ENCODE measurements around the gene FADD.
A peak's percentile ranks its signal among the peaks of the same experiment; 100 is the strongest.

The FADD gene

DNA sequence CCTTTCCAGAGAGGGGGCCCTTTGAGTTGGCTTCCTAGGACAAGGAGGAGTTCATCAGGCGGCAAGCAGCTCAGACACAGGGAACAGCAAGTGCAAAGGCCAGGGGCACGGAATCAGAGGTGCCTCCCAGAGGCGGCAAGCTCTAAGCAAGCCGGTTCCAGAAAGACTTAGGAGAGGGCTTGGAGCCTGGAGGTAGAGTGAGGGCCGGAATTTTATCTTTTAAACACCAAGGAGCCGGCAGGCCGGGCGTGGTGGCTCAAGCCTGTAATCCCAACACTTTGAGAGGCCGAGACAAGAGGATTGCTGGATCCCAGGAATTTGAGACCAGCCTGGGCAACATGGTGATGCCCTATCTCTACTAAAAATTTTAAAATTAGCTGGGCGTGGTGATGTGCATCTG, 26.6 kb downstream of the FADD start:
- no peak overlapping the region for H3K27ac ChIP-seq
- no peak for DNase-seq (ENCODE audit: low read depth, low spot score)

DNA sequence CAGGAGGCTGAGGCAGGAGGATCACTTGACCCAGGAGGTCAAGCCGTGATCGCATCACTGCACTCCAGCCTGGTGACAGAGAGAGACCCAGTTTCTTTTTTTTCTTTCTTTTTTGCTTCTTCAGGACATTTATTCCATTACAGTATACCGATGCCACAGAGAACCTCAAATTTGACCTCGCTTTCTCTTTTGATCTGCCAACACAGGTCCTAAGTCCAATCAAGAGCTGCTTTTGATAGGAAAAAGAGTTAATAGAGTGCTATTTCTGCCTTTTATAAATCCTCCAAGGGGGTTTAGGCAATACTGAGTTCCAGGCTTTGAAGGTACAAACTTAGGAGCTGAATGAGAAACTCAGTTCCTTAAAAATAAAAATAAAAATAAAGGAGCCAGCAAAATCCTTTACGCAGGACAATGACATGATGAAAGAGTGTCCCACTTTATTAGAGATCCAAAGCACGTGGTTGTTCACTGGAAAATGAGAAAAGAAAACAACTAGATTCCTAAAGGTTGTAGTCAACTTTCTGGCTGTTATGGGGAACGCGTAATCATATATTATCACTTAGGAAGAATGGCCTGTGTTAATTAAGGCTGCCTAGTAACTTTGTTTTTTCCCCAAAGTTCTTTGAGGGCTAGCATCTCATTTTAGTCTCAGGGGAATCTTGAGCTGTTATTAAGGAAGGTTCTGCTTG, 27.2 kb downstream of the FADD start:
- H3K27ac ChIP-seq, result no peak overlapping the region
- DNase-seq (ENCODE audit: low read depth, low spot score), result no peak

DNA sequence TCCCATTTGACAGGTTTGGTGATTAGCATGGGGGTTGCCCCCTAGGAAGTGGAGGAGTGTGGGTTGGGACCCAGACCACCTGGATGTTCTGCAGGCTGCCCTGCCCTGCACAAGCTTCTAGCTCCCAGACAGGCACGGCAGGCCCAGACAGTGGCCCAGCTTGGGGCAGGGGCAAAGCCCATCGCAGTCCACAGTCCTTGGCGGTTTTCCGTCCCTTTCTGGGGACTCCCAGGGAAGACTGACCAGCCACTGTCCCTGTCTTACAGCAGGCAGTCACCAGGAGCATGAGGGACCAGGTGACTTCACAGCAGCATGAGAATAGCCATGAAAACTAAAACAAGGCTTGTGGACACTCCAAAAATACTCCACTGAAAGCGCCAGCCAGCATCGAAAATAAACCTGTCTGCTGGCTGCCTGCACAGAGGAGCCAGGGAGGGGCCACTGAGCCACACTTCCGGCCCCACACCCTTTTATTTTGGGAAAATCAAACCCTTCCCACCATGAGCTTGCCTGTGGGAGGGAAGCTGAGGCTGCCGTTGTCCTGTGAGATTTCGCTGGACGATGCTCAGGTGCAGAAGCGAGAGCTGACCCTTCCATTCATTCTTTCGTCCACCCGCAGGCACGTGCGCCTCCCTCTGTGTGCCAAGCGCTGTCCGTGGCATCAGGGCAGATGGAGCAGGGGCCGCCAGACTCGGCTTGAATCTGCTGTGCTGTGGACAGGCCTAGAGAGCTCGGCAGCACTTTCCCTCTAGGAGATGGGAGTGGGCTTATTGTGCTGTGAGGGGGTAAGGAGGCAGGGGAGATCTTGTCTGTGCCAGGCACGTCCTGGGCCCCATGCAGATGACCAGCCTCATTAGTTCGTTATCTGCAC, 28.0 kb downstream of the FADD start:
- DNase-seq (ENCODE audit: low read depth, low spot score), result no peak

GRCh38 chr11:70233034-70233433, 29.9 kb downstream of the FADD start:
- H3K27ac ChIP-seq, result peak overlapping the region; percentile 59
- no peak for DNase-seq (ENCODE audit: low read depth, low spot score)

More for the DNA sequence above, 28.0 kb downstream of the FADD start:
- H3K27ac ChIP-seq, result no peak overlapping the region

DNA sequence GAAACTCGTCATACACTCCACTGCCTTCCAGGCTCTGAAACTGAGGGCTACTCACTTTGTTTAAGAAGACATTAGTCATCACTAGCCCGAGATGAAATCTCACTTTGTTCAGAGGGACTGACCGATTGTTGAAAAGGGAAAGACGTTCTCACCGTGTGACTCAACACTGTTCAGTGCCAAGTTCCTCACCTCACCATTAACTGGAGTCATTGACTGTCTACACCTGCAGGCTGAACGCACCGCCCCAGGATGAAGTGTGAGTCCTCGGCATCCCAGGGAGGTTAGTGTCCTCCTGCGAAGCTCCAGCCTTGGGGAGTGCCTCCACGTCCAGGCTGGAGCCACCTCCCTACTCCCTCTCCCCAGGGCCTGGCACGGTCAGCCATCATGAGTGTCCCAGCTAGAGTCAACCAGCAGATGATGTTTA, 30.4 kb downstream of the FADD start:
- H3K27ac ChIP-seq, result peak overlapping the region; percentile 59
- DNase-seq (ENCODE audit: low read depth, low spot score), result peak; percentile 99

GRCh38 chr11:70233962-70234361, 30.9 kb downstream of the FADD start:
- no peak for DNase-seq (ENCODE audit: low read depth, low spot score)
- peak overlapping the region; percentile 59 for H3K27ac ChIP-seq

DNA sequence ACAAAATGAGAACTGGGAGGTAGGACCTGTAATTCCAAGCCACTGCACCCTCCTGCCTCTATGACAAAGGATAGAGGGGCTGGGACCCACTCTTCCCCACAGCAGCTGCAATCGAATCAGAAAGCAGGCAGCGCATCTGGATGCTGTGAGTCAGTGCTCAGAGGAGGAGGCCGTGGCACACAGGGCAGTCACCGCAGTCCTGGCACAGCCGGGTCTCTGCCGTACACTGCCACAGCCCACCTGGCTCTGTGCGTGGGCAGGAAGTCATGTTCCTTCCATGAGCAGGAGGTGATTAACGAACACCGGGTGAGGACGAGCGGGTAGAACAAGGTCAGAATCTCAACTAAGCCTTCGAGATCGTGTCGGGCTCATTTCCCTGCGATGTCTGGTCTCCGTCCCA, 37.2 kb downstream of the FADD start:
- DNase-seq (ENCODE audit: low read depth, low spot score), result no peak
- no peak overlapping the region for H3K27ac ChIP-seq

DNA sequence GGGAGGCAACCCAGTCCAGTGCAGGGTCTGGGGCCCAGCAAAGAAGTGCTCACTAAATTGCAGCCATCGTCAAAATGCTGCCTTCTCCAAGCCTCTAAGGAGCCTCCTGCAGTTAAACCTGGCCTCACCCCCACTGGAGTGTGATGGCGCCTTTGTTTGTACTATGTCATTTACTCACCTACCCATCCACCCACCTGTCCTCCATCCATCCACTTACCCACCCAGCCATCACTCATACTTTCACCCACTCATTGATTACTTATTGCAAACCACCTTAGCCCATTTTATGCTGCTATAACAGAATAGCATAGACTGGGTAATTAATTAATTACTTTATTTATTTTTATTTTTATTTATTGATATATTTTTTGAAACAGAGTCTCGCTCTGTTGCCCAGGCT, 38.6 kb downstream of the FADD start:
- DNase-seq (ENCODE audit: low read depth, low spot score), result no peak
- no peak overlapping the region for H3K27ac ChIP-seq

DNA sequence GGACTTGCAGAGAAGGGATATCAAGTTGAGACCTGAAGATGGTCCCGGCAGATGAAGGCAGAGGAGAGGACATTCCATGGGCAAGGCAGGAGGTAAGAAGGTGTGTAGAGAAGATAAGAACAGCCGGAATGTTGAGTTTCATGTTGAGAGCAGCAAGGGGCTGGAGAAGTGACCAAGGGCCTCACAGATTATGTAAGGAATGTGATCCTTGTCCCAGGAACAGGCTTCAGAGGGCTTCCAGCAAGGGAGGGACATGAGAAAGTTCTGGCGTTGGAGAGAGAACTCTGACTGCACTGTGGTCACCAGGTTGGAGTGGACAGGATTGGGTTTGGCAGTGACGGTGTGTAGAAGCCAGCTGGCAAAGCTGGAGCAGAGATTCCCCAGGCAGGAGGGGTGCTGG, 39.8 kb downstream of the FADD start:
- H3K27ac ChIP-seq, result no peak overlapping the region
- DNase-seq (ENCODE audit: low read depth, low spot score), result no peak

DNA sequence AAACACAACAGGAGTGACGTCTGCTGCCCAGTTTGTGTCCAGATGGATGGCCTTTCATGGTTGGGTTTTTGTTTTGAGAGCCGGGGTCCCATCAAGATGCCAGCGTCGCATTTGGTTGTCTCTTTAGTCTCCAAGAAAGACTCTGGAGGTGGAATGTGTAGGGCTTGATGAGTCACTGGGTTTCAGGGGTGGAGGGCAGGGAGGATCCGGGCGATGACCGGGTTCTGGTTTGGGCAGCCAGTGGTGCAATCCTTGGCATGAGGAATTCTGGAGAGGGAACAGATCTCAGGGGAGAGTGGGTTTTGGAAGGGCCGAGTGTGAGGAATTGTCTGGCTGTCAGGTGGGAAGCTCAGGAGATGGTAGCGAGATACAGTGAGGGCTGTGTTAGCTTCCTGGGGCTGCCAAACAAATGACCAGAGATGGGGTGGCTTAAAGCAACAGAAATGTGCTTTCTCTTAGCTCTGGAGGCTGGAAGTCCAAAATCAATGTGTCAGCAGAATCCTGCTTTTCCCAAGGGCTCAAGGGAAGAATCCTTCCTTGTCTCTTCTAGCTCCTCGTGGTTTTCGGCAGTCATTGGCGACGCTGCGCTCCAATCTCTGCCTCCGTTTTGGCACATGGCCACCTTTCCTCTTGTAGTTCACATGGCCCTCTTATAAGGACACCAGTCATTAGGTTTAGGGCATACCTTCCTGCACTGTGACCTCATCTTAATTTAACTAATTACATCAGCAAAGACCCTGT, 41.0 kb downstream of the FADD start:
- DNase-seq (ENCODE audit: low read depth, low spot score), result no peak
- no peak overlapping the region for H3K27ac ChIP-seq

GRCh38 chr11:70244698-70245097, 41.6 kb downstream of the FADD start:
- H3K27ac ChIP-seq, result no peak overlapping the region
- DNase-seq (ENCODE audit: low read depth, low spot score), result no peak

DNA sequence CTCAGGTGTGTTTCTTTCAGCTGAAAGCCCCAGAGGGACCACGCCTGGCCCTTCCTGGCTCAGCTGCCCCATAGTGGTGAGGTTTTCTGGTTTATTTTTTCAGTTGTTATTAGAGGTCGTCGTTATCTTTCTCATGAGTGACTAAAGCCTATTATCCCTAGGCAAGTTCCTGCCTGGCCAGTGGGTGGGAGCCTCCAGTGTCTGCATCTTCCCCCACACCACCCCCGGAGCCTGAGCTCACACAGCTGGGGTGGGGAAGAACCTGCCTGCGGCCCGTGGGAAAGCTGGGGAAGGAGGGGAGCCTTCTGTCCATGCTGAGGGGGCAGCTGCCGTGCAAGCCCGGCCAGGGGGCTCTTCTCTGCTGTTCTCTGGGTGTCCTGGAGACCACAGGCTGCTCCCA, 43.1 kb downstream of the FADD start:
- DNase-seq (ENCODE audit: low read depth, low spot score), result no peak
- H3K27ac ChIP-seq, result no peak overlapping the region

DNA sequence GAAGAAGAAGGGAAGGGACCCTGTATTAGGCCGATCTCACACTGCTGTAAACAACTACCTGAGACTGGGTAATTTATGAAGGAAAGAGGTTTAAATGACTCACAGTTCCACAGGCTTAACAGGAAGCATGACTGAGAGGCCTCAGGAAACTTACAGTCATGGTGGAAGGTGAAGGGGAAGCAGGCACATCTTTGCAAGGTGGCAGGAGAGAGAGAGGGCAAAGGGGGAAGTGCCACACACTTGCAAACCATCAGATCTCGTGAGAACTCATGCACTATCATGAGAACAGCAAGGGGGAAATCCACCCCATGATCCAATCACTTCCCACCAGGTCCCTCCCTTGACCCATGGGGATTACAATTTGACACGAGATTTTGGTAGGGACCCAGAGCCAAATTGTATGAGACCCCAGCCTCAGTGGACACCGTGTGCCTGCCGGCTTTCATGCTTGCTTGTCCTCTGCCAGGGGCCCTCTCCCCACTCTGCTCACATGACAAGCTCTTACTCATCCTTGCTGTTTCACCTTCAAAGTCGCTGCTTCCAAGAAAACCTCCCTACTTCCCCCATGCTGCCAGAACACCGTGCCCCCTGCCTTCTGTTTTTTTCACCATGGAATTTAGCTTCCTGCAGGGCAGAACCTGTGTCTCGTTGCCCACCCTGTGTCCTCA, 44.1 kb downstream of the FADD start:
- no peak overlapping the region for H3K27ac ChIP-seq
- no peak for DNase-seq (ENCODE audit: low read depth, low spot score)

- no peak overlapping the region for H3K27ac ChIP-seq
- DNase-seq (ENCODE audit: low read depth, low spot score), result no peak
Measured at GRCh38 chr11:70247710-70248072, 44.6 kb downstream of the FADD start.

DNA sequence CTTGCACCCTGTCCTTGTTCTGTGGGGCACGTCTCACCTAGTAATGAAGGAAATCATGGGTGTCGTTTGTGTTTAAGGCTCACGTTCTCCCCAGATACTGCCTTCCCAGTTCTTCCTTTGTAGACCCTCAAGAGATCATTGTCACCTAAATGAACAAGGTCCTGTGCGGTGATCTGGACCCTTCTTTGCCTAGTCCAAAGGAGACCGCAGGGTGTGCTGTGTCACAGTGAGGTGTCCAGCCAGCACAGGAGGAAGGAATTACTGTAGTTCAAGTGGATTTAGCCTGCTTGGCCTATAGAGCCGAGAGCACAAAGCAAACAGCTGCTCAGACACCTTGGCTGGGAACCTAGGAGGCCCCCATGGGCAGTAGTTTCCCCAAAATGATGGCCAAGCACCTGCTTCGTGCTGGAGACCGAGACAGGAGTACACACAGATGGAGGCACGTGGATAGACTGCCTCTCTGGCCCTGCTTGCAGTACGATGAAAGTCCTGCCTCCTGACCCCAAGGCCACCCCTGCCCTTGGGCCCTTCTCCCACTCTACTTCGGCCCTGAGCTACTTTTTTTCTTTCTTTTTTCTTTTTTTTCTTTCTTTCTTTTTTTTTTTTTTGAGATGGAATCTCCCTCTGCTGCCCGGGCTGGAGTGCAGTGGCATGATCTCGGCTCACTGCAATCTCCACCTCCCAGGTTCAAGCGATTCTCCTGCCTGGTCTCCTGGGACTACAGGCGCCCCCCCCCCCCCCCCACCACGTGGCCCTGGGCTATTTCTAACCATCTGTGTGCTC, 48.0 kb downstream of the FADD start:
- no peak overlapping the region for H3K27ac ChIP-seq
- no peak for DNase-seq (ENCODE audit: low read depth, low spot score)

DNA sequence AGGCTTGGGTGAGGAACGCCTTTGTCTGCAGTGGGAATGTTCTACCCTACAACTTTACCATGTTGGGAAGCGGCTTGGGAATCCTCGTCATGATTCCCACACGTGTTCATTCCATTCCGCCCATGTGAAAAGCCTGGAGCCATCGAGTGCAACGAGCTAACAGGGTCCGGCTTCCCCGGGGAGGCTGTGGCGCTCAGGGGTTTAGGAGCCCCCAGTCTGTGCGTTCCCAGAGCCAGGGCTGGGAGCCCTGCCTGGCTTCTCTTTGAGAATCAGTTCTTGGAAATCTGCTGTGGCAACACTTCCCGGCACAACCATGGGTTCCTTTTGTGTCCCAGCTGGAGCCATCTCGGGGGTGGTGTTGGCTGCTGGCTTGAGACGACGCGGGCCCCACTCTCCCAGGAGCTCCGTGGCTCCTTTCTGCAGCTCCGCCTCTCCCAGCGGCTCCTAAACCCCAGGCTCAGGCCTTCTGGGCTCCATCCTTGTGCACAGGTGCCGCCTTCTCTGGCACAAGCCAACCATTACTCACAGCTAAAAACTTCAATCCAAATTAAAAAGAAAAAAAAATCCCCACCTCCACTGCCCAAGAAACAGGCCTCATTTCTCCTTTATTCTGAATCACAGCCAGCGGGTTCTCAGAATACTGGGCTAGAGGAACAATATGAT, 48.7 kb downstream of the FADD start:
- DNase-seq (ENCODE audit: low read depth, low spot score), result no peak
- H3K27ac ChIP-seq, result no peak overlapping the region

- no peak for DNase-seq (ENCODE audit: low read depth, low spot score)
- no peak overlapping the region for H3K27ac ChIP-seq
Measured at GRCh38 chr11:70252844-70253243, 49.7 kb downstream of the FADD start.

- no peak overlapping the region for H3K27ac ChIP-seq
- DNase-seq (ENCODE audit: low read depth, low spot score), result no peak
Measured at GRCh38 chr11:70255477-70256116, 52.5 kb downstream of the FADD start.

All from epithelial cell of prostate (primary cell).